WTC11 (cell line): ENCODE data around the gene PTER. TPM values are rescaled to one million over a fixed set of nuclear protein-coding genes. Genes with fewer than 3 reads are reported as not detected.

Experiments
- ATAC-seq: fragments of 200-7000 bp; cut with Tn5 transposase; 2 replicates; pipeline ENCODE4 v1.10.0; 2021; ENCODE audit warnings: mild to moderate bottlenecking, moderate library complexity
- CTCF ChIA-PET: fragments of 300-600 bp; sonication (Branson Sonifier 250); formaldehyde crosslinking; loops from one replicate; lab custom pipeline; 2021; ENCODE audit warnings: antibody characterized with exemption; lab: Charles Lee
- POLR2A ChIA-PET: fragments of 350-600 bp; sonication (Branson Sonifier 250); formaldehyde crosslinking; loops from one replicate; lab custom pipeline; 2021; ENCODE audit warnings: antibody characterized with exemption; lab: Charles Lee
- DNase-seq: peaks from one replicate; pipeline ENCODE4 v3.0.0; 2021; ENCODE audit warnings: low spot score
- H3K27ac Mint-ChIP-seq: 2 replicates; pipeline ENCODE4 v1.8.0; 2021; ENCODE audit warnings: mixed read lengths
- H3K27me3 Mint-ChIP-seq: 2 replicates; pipeline ENCODE4 v1.8.0; 2021; ENCODE audit warnings: low read depth, mild to moderate bottlenecking, moderate library complexity, mixed read lengths
- H3K36me3 Mint-ChIP-seq: 2 replicates; pipeline ENCODE4 v1.8.0; 2021; ENCODE audit warnings: mixed read lengths
- H3K4me1 Mint-ChIP-seq: 2 replicates; pipeline ENCODE4 v1.8.0; 2022; ENCODE audit warnings: mixed read lengths
- H3K4me3 Mint-ChIP-seq: 2 replicates; pipeline ENCODE4 v1.8.0; 2021; ENCODE audit warnings: mild to moderate bottlenecking, moderate library complexity, mixed read lengths
- H3K9me3 Mint-ChIP-seq: 2 replicates; pipeline ENCODE4 v1.8.0; 2021; ENCODE audit warnings: mixed read lengths
- ATF3 ChIP-seq: sonication (generic); formaldehyde crosslinking; conservative IDR thresholded peaks from 2 replicates; pipeline ENCODE4 v1.8.1; 2022; ENCODE audit warnings: mild to moderate bottlenecking, missing genetic modification reagents
- ESRRA ChIP-seq: sonication (generic); formaldehyde crosslinking; IDR thresholded peaks from 2 replicates; pipeline ENCODE4 v1.8.1; 2022; ENCODE audit warnings: mild to moderate bottlenecking, missing genetic modification reagents, borderline replicate concordance
- FOXK1 ChIP-seq: sonication (generic); formaldehyde crosslinking; IDR thresholded peaks from 2 replicates; pipeline ENCODE4 v1.8.0; 2022; ENCODE audit warnings: mild to moderate bottlenecking, moderate library complexity, missing genetic modification reagents
- FOXP1 ChIP-seq: sonication (generic); formaldehyde crosslinking; IDR thresholded peaks from 2 replicates; pipeline ENCODE4 v1.8.0; 2022; ENCODE audit warnings: missing genetic modification reagents, mild to moderate bottlenecking, moderate library complexity, borderline replicate concordance
- HMGA2 ChIP-seq: fragments of 250-450 bp; sonication (Bioruptor Pico); IDR thresholded peaks from 2 replicates; pipeline ENCODE4 v1.4.0; 2021; ENCODE audit warnings: mild to moderate bottlenecking, moderate library complexity
- IRF2 ChIP-seq: sonication (generic); formaldehyde crosslinking; IDR thresholded peaks from 2 replicates; pipeline ENCODE4 v1.8.0; 2022; ENCODE audit warnings: low read depth, missing genetic modification reagents, borderline replicate concordance
- MYBL2 ChIP-seq: sonication (generic); formaldehyde crosslinking; IDR thresholded peaks from 2 replicates; pipeline ENCODE4 v1.8.1; 2023; ENCODE audit warnings: mild to moderate bottlenecking, moderate library complexity, missing genetic modification reagents
- PREB ChIP-seq: sonication (generic); formaldehyde crosslinking; IDR thresholded peaks from 2 replicates; pipeline ENCODE4 v1.8.1; 2022; ENCODE audit warnings: mild to moderate bottlenecking, missing genetic modification reagents, moderate library complexity, borderline replicate concordance
- RORB ChIP-seq: fragments of 250-450 bp; sonication (Bioruptor Pico); IDR thresholded peaks from 2 replicates; pipeline ENCODE4 v1.9.0; 2021; ENCODE audit warnings: mild to moderate bottlenecking
- SMAD3 ChIP-seq: sonication (generic); formaldehyde crosslinking; IDR thresholded peaks from 2 replicates; pipeline ENCODE4 v1.8.0; 2022; ENCODE audit warnings: missing genetic modification reagents, mild to moderate bottlenecking, borderline replicate concordance
- ZBTB43 ChIP-seq: sonication (generic); formaldehyde crosslinking; IDR thresholded peaks from 2 replicates; pipeline ENCODE4 v1.8.1; 2023; ENCODE audit warnings: mild to moderate bottlenecking, missing genetic modification reagents
- ZNF219 ChIP-seq: sonication (generic); formaldehyde crosslinking; IDR thresholded peaks from 2 replicates; pipeline ENCODE4 v1.8.0; 2023; ENCODE audit warnings: missing genetic modification reagents, mild to moderate bottlenecking, borderline replicate concordance
- ZNF263 ChIP-seq: sonication (generic); formaldehyde crosslinking; IDR thresholded peaks from 2 replicates; pipeline ENCODE4 v1.8.1; 2022; ENCODE audit warnings: low read depth, mild to moderate bottlenecking, moderate library complexity, missing genetic modification reagents
- ZNF512 ChIP-seq: sonication (generic); formaldehyde crosslinking; IDR thresholded peaks from 2 replicates; pipeline ENCODE4 v1.8.1; 2022; ENCODE audit warnings: missing genetic modification reagents, borderline replicate concordance
- total RNA-seq: library from RNA; stranded (reverse); gene quantifications from 3 replicates; pipeline ENCODE4 v1.2.3, GENCODE V29; 2021
- TF ChIP-seq, protein P1 (sequence below): sonication (generic); formaldehyde crosslinking; IDR thresholded peaks from 2 replicates; pipeline ENCODE4 v1.8.1; 2022; ENCODE audit warnings: low read depth, missing genetic modification reagents, borderline replicate concordance
- TF ChIP-seq, protein P2 (sequence below): fragments of 250-450 bp; sonication (Bioruptor Pico); IDR thresholded peaks from 2 replicates; pipeline ENCODE4 v1.9.0; 2021; ENCODE audit warnings: mild to moderate bottlenecking, borderline replicate concordance

PTER gene
- total RNA-seq, 1 experiment from 2014 or later = 7.4 TPM

DNA sequence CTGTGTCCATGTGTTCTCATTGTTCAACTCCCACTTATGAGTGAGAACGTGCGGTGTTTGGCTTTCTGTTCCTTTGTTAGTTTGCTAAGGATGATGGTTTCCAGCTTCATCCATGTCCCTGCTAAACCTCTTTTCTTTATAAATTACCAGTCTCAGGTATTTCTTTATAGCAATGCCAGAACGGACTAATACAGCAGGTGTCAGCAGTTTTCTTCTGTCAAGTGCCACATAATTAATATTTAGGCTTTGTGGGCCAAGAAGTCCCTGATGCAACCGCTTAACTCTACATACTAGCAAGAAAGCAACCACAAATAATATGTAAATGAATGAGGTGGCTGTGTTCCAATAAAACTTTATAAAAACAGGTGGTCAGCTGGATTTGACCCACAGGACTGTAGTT, 111.2 kb downstream of the PTER start (continued):
- TF ChIP-seq, protein P1, sequence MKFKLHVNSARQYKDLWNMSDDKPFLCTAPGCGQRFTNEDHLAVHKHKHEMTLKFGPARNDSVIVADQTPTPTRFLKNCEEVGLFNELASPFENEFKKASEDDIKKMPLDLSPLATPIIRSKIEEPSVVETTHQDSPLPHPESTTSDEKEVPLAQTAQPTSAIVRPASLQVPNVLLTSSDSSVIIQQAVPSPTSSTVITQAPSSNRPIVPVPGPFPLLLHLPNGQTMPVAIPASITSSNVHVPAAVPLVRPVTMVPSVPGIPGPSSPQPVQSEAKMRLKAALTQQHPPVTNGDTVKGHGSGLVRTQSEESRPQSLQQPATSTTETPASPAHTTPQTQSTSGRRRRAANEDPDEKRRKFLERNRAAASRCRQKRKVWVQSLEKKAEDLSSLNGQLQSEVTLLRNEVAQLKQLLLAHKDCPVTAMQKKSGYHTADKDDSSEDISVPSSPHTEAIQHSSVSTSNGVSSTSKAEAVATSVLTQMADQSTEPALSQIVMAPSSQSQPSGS (CRISPR knock-in tag) = no peak
- TF ChIP-seq ZBTB43 (no peak), ZNF263 (CRISPR knock-in tag) (no peak), HMGA2 (CRISPR knock-in tag) (no peak), ZNF219 (no peak), IRF2 (CRISPR knock-in tag) (no peak), RORB (CRISPR knock-in tag) (no peak), FOXP1 (CRISPR knock-in tag) (no peak), ZNF512 (CRISPR knock-in tag) (no peak), PREB (CRISPR knock-in tag) (no peak), FOXK1 (no peak), ATF3 (CRISPR knock-in tag) (no peak), ESRRA (no peak), SMAD3 (CRISPR knock-in tag) (no peak), MYBL2 (CRISPR knock-in tag) (no peak)

DNA sequence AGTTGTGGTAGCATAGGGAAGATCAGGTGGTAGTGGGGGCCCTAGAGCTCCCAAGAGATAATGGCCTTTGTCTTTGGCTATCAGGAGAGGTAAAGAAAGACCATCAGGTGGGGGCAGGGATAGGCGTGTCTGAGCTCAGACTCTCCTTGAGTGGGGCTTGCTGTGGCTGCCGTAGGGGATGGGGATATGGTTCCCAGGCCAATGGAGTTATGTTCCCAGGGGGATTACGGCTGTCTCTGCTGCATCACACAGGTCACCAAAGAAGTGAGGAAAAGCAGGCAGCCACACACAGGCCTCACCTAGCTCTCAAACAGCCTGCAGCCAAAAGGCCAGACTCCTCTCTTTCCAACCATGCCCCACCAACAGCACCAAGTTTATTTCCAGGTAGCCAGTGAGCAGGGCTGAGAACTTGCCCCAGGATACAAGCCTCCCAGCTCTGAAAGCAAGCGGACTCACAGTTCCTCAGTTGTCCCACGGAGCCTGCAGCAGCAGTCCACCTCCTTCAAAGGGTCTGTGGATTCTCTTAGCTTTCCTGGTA, 122.5 kb downstream of the PTER start:
- CTCF ChIA-PET = interaction anchor here (1.2 to 2.8 kb wide), 3 partner anchors 14 to 134 kb away, joined by 3 to 11 read pairs (median 6); no protein-coding TSS in a partner anchor
- H3K9me3 Mint-ChIP-seq = no peaks in the 10 kb centered on the region
- no peak for DNase-seq

More for the DNA sequence above, 122.5 kb downstream of the PTER start:
- no peak overlapping the region for H3K27ac Mint-ChIP-seq
- TF ChIP-seq, protein P2, sequence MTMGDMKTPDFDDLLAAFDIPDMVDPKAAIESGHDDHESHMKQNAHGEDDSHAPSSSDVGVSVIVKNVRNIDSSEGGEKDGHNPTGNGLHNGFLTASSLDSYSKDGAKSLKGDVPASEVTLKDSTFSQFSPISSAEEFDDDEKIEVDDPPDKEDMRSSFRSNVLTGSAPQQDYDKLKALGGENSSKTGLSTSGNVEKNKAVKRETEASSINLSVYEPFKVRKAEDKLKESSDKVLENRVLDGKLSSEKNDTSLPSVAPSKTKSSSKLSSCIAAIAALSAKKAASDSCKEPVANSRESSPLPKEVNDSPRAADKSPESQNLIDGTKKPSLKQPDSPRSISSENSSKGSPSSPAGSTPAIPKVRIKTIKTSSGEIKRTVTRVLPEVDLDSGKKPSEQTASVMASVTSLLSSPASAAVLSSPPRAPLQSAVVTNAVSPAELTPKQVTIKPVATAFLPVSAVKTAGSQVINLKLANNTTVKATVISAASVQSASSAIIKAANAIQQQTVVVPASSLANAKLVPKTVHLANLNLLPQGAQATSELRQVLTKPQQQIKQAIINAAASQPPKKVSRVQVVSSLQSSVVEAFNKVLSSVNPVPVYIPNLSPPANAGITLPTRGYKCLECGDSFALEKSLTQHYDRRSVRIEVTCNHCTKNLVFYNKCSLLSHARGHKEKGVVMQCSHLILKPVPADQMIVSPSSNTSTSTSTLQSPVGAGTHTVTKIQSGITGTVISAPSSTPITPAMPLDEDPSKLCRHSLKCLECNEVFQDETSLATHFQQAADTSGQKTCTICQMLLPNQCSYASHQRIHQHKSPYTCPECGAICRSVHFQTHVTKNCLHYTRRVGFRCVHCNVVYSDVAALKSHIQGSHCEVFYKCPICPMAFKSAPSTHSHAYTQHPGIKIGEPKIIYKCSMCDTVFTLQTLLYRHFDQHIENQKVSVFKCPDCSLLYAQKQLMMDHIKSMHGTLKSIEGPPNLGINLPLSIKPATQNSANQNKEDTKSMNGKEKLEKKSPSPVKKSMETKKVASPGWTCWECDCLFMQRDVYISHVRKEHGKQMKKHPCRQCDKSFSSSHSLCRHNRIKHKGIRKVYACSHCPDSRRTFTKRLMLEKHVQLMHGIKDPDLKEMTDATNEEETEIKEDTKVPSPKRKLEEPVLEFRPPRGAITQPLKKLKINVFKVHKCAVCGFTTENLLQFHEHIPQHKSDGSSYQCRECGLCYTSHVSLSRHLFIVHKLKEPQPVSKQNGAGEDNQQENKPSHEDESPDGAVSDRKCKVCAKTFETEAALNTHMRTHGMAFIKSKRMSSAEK (CRISPR knock-in tag) = no peak
- no peak for TF ChIP-seq SMAD3 (CRISPR knock-in tag)
- H3K27me3 Mint-ChIP-seq = peaks cover 12% of the 10 kb centered on the region
- no peak overlapping the region for H3K4me3 Mint-ChIP-seq
- H3K4me1 Mint-ChIP-seq = 0 out of 2 replicates have a peak, but pooled peaks cover 3% of the 10 kb centered on the region
- ATAC-seq = no peak
- no peaks in the 10 kb centered on the region for H3K36me3 Mint-ChIP-seq
- POLR2A ChIA-PET = no interaction called here
